Kidney epithelial cell (primary cell): ENCODE data around the gene FAM53B. TPM values are rescaled to one million over a fixed set of nuclear protein-coding genes. Genes with fewer than 3 reads are reported as not detected.

Experiments used
- DNase-seq: peaks from one replicate; pipeline ENCODE4 v3.0.0-alpha.2; 2010; ENCODE audit warnings: low read depth
- H3K27me3 ChIP-seq: 2 replicates; pipeline ENCODE4 v1.6.0; 2011; ENCODE audit warnings: low read length; ENCODE audit not compliant: control insufficient read depth, insufficient read depth
- H3K36me3 ChIP-seq: 2 replicates; pipeline ENCODE4 v1.5.1; 2011; ENCODE audit warnings: low read length; ENCODE audit not compliant: control insufficient read depth, insufficient read depth
- H3K4me3 ChIP-seq: 2 replicates; pipeline ENCODE4 v1.5.1; 2011; ENCODE audit warnings: low read depth, mild to moderate bottlenecking, control low read depth, low read length
- CTCF ChIP-seq: IDR thresholded peaks from 2 replicates; pipeline ENCODE4 v1.5.1; 2011; ENCODE audit warnings: mild to moderate bottlenecking, moderate library complexity, low read length, control low read depth, inconsistent platforms; ENCODE audit not compliant: insufficient read depth, poor library complexity, severe bottlenecking
- total RNA-seq: library from RNA; depleted of rRNA; stranded (reverse); fragments of >200 nt; gene quantifications from 2 replicates; pipeline ENCODE4 v1.2.3, GENCODE V29; 2015

FAM53B gene
- total RNA-seq, 1 donor from 2014 or later = 16.1 TPM

- TF ChIP-seq CTCF = no peak
- Histone ChIP-seq H3K27me3 (no peaks in the 10 kb centered on the region), H3K36me3 (no peaks in the 10 kb centered on the region), H3K4me3 (no peak overlapping the region)
- no peak for DNase-seq
Observed at GRCh38 chr10:124639206-124639605, 105.0 kb downstream of the FAM53B start.

- Histone ChIP-seq H3K4me3 (no peak overlapping the region), H3K27me3 (no peaks in the 10 kb centered on the region), H3K36me3 (no peaks in the 10 kb centered on the region)
- no peak for DNase-seq
- no peak for TF ChIP-seq CTCF
Observed at GRCh38 chr10:124637746-124638145, 106.4 kb downstream of the FAM53B start.

GRCh38 chr10:124637091-124637700 is 107.0 kb downstream of the FAM53B start:
- no peak for DNase-seq
- no peaks in the 10 kb centered on the region for H3K27me3 ChIP-seq
- no peak for TF ChIP-seq CTCF
- H3K36me3 ChIP-seq = no peaks in the 10 kb centered on the region
- no peak overlapping the region for H3K4me3 ChIP-seq

GRCh38 chr10:124636271-124636995 is 107.7 kb downstream of the FAM53B start:
- Histone ChIP-seq H3K4me3 (no peak overlapping the region), H3K36me3 (no peaks in the 10 kb centered on the region), H3K27me3 (no peaks in the 10 kb centered on the region)
- TF ChIP-seq CTCF = peak; percentile 7
- DNase-seq = no peak

- Histone ChIP-seq H3K27me3 (no peaks in the 10 kb centered on the region), H3K4me3 (no peak overlapping the region), H3K36me3 (no peaks in the 10 kb centered on the region)
- no peak for DNase-seq
- TF ChIP-seq CTCF = no peak
Observed at GRCh38 chr10:124632566-124632965, 111.6 kb downstream of the FAM53B start.
